Left ventricle myocardium inferior (tissue), 1 donor: Measurements from ENCODE around the gene SECTM1. TPM values are rescaled to one million over a fixed set of nuclear protein-coding genes. Genes with fewer than 3 reads are reported as not detected.

Source experiments
- DNase-seq: peaks from one replicate; pipeline ENCODE4 v3.0.0-alpha.2; 2020
- H3K27ac ChIP-seq: fragments of 200-600 bp; replicated peaks from 2 replicates; pipeline ENCODE4 v1.8.0; 2021
- H3K27me3 ChIP-seq: fragments of 200-600 bp; 2 replicates; pipeline ENCODE4 v1.8.0; 2021; ENCODE audit warnings: low read depth
- H3K36me3 ChIP-seq: fragments of 200-600 bp; 2 replicates; pipeline ENCODE4 v1.8.0; 2021
- H3K4me1 ChIP-seq: fragments of 200-600 bp; 2 replicates; pipeline ENCODE4 v1.8.0; 2021
- H3K4me3 ChIP-seq: fragments of 200-600 bp; 2 replicates; pipeline ENCODE4 v1.8.0; 2021; ENCODE audit warnings: mild to moderate bottlenecking, moderate library complexity
- H3K9me3 ChIP-seq: fragments of 200-600 bp; replicated peaks from 2 replicates; pipeline ENCODE4 v1.8.0; 2021
- intact Hi-C: fragments of 100-400 bp; cut with micrococcal nuclease; formaldehyde crosslinking; loops from one replicate; pipeline ENCODE4 v1.11.0; 2022
- total RNA-seq: library from RNA; stranded (reverse); fragmentation: NEBNext Ultra II Directional; extraction: Animal tissue kit (Norgen Biotek cat#: 25700); gene quantifications from one replicate; pipeline ENCODE4 v1.2.1, GENCODE V29; 2021
- TF ChIP-seq, protein P1 (sequence below): fragments of 200-600 bp; IDR thresholded peaks from 2 replicates; pipeline ENCODE4 v1.8.0; 2021; ENCODE audit warnings: antibody characterized with exemption, mild to moderate bottlenecking, borderline replicate concordance
- donor health status: DM: no; HTN: yes; CAD: no; lungs with severe emphysema.

Gene SECTM1
- total RNA-seq, 1 donor from 2014 or later, result 3.9 TPM

DNA sequence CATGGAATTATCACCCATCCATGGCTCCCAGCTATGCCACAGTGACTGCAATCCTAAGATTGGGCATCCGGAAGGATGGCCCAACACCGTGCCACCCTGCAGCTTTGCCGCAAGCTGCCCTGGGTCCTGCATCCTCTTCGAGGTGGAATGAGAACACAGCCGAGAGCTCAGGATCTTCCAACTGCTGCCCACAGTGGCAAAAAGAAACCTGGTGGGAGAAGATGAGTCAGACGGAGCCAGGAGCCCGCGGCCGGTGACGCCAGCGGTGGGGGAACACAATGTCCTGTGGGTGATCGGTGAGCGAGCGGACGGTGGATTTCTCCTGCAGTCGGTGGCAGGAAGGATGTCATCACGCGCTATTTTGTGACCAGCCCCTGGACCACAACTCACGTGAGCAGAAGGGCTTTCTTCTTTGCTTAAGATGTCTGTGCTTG is 36.3 kb downstream of the SECTM1 start:
- peaks cover 12% of the 10 kb centered on the region for H3K27me3 ChIP-seq
- H3K27ac ChIP-seq, result peak overlapping the region; percentile 90
- H3K4me3 ChIP-seq, result peak overlapping the region; percentile 65
- H3K4me1 ChIP-seq, result peaks cover 53% of the 10 kb centered on the region
- H3K36me3 ChIP-seq, result no peaks in the 10 kb centered on the region
- H3K9me3 ChIP-seq, result no peaks in the 10 kb centered on the region
- intact Hi-C loops, result no loop called here
- TF ChIP-seq, protein P1, sequence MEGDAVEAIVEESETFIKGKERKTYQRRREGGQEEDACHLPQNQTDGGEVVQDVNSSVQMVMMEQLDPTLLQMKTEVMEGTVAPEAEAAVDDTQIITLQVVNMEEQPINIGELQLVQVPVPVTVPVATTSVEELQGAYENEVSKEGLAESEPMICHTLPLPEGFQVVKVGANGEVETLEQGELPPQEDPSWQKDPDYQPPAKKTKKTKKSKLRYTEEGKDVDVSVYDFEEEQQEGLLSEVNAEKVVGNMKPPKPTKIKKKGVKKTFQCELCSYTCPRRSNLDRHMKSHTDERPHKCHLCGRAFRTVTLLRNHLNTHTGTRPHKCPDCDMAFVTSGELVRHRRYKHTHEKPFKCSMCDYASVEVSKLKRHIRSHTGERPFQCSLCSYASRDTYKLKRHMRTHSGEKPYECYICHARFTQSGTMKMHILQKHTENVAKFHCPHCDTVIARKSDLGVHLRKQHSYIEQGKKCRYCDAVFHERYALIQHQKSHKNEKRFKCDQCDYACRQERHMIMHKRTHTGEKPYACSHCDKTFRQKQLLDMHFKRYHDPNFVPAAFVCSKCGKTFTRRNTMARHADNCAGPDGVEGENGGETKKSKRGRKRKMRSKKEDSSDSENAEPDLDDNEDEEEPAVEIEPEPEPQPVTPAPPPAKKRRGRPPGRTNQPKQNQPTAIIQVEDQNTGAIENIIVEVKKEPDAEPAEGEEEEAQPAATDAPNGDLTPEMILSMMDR, result no peak
- peak; percentile 72 for DNase-seq

DNA sequence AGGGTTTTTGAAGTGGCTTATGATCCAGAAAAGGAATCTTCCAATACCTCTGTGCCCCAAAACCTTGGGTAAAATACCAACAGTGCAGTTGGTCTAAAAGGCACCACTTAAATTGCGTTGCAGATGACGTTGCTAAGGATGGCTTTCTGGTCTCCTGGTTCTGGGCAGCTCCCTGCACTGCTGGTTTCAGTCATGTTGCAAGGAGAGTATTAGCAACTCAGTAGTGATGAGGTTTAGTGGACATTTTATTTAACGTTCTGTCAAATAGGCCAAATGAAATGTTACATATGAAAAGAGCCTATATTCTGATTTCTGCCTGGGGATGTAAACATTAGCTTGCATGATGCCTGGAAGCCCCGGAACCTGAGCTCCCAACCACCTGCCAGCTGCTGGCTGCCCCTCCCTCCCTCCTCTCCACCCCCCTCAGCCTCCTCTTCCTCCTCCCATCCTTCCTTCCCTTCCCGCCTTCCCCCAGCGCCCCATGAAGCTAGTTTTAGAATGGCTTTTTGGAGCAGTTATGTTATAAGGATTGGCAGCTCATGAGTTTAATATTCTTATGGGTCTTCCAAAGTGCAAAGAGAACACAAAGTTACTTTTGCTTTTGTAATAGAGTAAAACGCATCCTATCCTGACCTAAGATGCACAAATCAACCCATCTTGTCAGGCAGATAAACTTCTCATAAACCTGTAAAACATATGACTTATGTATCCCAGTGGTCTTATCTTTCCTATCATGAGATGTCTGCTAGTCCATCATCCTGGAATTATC is 36.9 kb downstream of the SECTM1 start:
- intact Hi-C loops, result no loop called here
- Histone ChIP-seq H3K4me1 (peaks cover 59% of the 10 kb centered on the region), H3K4me3 (peak overlapping the region; percentile 65)

GRCh38 chr17:82295472-82295814 is 38.1 kb downstream of the SECTM1 start:
- TF ChIP-seq, protein P1, result no peak
- H3K4me3 ChIP-seq, result no peak overlapping the region
- intact Hi-C loops, result no loop called here
- H3K4me1 ChIP-seq, result peaks cover 53% of the 10 kb centered on the region
- no peaks in the 10 kb centered on the region for H3K36me3 ChIP-seq
- H3K9me3 ChIP-seq, result no peaks in the 10 kb centered on the region
- no peak overlapping the region for H3K27ac ChIP-seq
- DNase-seq, result no peak
- no peaks in the 10 kb centered on the region for H3K27me3 ChIP-seq

More for the DNA sequence above, 36.9 kb downstream of the SECTM1 start:
- H3K9me3 ChIP-seq, result no peaks in the 10 kb centered on the region
- TF ChIP-seq, protein P1, result no peak
- H3K27ac ChIP-seq, result peak overlapping the region; percentile 90
- peaks cover 6% of the 10 kb centered on the region for H3K27me3 ChIP-seq
- DNase-seq, result no peak
- H3K36me3 ChIP-seq, result no peaks in the 10 kb centered on the region

- Histone ChIP-seq H3K4me3 (peak overlapping the region; percentile 96), H3K36me3 (no peaks in the 10 kb centered on the region), H3K9me3 (no peaks in the 10 kb centered on the region), H3K27ac (peak overlapping the region; percentile 87), H3K27me3 (no peaks in the 10 kb centered on the region), H3K4me1 (peaks cover 59% of the 10 kb centered on the region)
- intact Hi-C loops, result no loop called here
- DNase-seq, result no peak
- TF ChIP-seq, protein P1, result no peak
Measured at GRCh38 chr17:82294064-82294773, 39.3 kb downstream of the SECTM1 start.

GRCh38 chr17:82292251-82293154 is 41.1 kb downstream of the SECTM1 start:
- TF ChIP-seq, protein P1, result no peak
- no peaks in the 10 kb centered on the region for H3K36me3 ChIP-seq
- peak; percentile 96 for DNase-seq
- no peaks in the 10 kb centered on the region for H3K9me3 ChIP-seq
- peak overlapping the region; percentile 98 for H3K27ac ChIP-seq
- no peaks in the 10 kb centered on the region for H3K27me3 ChIP-seq
- peaks cover 59% of the 10 kb centered on the region for H3K4me1 ChIP-seq
- H3K4me3 ChIP-seq, result peak overlapping the region; percentile 96
- intact Hi-C loops, result no loop called here
